HG02938 (cell line): Measurements from ENCODE around the gene EIF4ENIF1.
"Not testable (repeated sequence)": the region's sequence is repeated elsewhere in the genome, so short reads cannot be mapped to it uniquely, and the experiment has no call there.

Experiments used
- ATAC-seq: cut with Tn5 transposase; IDR thresholded peaks from one replicate; pipeline ENCODE4 v1.9.1; 2021; ENCODE audit warnings: mild to moderate bottlenecking, moderate library complexity; ENCODE audit not compliant: unreplicated experiment

The EIF4ENIF1 gene

DNA sequence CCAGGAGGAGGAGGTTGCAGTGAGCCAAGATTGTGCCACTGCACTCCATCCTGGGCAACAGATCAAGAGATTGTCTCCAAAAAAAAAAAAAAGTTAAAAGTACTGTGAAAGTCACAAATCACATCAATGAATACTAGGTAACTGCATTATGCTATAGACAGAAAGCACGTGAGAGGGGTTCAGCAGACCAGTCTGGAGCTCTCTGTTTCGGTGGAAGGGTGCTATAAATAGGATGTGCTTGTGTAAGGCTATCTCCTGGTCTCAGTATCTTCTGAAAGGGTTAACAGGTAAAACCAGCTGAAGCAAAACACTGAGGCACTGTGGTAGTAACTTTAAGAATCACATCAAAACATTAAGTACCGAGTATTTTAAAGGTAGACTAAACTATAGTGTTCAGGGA, 43.4 kb downstream of the EIF4ENIF1 start:
- no peak for ATAC-seq

DNA sequence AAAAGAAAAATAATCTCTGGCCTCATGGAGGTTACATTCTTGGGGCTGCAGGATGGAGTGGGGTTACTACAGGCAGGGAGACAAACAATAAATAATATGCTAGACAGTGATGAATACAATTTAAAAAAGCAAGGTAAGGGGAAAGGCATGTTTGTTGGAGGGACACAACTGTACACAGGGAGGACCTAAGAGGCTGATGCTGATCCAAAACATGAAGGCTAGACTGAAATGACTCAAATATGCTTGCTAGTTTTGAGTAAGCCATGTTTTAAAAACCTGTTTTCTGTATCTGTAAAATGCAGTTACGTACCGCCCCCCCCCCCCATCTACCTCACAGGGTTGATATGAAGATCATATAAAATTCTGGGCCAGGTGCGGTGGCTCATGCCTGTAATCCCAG, 44.0 kb downstream of the EIF4ENIF1 start:
- no peak for ATAC-seq

DNA sequence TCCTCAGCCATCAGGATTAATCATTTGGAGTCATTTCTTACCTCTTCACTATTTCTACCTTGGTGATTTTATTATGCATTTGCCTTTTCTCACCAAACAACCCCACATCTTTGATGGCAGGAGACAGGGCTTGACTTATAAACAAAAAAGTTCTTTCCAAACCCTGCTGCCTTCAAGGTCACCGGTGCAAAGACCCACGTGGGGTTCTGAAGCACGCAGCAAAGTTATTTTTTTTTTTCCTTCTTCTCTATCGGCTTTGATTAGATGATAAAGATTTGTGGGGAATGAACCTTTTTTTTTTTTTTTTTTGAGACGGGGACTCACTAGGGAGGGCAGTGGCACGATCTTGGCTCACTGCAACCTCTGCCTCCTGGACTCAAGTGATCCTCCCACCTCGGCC, 46.1 kb downstream of the EIF4ENIF1 start:
- no peak for ATAC-seq

DNA sequence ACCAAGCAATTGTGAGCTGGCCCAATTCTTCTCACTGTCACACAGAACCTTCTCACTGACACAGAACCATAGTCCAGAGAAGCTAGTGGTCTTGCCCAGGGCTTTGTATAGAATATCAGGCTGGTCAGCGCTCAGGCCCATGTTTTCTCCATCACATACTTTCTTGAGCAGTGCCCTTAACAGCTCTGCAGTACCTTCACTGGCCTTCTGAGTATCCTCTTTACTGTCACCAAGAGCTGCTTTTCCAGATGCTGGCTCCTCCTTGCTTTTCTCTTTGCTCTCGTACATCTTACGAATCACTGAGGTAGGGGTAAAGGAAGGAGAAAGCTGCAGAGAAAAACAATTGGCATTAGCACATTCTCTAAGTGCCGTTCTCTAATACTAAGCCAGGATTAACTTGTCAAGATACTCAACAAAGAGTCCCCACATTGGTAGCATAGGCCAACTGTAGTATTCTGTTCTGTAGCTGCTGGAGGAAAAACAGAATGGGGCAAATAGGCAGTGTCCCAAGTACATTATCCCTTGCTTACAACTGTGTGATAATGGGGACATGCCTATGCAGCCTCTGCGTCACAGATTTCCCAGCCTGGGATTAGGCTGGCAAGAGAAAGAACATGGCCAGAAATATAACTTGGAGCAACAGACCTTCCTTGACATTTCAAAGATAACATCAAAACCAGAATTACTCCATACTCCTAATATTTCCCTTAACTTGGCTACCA, 46.7 kb downstream of the EIF4ENIF1 start:
- no peak for ATAC-seq

DNA sequence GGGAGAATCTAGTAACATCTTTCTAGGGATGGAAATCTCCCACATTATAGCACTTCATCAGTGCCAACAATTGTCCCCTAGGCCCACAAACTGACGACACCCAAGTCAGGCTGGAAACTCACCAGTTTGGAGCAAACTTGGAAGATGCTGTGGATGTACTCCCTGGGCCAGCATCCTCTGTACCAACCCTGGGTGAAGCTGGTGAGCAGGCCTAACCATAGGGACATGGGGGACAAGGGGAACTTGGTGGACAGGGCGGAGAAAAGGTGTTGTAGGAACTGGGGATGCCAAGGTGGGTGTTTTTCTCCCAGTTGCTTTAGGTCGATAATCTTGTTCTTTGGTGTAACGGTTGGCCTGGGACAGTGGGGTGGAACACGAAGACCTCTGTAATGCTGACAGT, 48.0 kb downstream of the EIF4ENIF1 start:
- no peak for ATAC-seq

DNA sequence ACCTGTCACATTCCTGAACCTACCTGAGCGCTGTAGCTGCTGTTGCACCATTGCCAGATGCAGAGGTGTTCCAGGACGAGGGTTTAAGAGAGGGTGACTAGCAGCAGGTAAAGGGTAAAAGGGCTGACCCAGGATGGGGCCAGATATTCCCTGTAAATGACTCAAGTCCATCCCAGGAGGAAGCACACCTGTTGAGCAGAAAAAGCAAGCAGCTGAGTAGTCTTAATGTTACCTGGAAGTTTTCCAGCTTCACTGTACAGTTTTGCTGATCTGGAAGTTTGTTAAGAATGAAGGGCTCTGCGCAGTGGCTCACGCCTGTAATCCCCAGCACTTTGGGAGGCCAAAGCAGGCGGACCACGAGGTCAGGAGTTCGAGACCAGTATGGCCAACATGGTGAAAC, 49.0 kb downstream of the EIF4ENIF1 start:
- ATAC-seq = no peak

DNA sequence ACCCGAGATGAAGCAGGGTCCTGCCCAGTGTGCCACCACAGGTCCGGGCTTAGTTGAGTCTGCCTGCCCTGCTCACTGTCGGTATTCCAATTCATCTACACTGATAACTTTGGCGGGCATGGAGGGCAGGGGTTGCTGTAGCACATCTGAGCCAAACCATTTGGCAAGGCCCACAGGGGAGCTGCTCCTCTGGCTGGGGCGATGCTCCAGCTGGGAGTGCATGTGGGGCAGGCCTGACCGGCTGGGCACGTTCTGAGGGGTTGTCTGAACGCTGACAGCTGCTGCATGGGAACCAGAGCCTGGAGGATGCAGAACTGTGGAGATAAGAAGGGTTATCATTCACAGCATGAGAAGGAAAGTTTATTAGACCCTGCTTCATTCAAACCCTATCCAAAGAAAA, 49.8 kb downstream of the EIF4ENIF1 start:
- no peak for ATAC-seq

DNA sequence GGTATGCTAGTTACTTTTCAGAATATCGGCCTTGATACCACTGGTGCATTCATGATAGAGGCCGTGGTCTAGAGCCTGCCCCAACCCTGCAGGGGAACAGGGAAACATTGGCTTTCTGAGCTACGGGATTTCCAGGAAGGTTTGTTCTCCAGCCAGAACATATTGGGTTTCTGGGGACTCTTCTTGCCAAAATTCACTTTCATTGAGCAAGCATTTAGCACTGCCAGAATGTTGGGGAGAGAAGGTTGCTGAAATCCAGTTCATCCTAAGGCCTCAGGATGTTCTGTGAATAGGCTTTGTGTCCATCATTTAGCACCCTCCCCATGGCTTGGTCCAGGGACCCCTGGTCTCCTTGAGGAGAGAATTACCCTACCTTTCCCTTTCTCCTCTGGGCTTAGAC, 53.5 kb downstream of the EIF4ENIF1 start:
- no peak for ATAC-seq

DNA sequence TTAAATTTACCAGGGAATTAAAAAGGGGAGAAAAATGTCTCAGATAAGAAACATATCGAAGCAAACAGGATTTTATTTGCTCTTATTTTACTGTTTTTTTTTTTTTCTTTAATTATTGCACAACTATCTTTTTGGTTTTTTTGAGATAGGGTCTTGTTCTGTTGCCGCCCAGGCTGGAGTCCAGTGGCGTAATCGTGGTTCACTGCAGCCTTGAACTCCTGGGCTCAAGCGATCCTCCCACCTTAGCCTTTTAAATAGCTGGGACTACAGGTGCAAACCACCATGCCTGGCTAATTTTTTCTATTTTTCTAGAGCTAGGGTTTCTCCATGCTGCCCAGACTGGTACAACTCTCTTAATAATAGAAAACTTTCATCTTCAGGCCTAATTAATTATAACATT, 57.7 kb downstream of the EIF4ENIF1 start:
- ATAC-seq = no peak

DNA sequence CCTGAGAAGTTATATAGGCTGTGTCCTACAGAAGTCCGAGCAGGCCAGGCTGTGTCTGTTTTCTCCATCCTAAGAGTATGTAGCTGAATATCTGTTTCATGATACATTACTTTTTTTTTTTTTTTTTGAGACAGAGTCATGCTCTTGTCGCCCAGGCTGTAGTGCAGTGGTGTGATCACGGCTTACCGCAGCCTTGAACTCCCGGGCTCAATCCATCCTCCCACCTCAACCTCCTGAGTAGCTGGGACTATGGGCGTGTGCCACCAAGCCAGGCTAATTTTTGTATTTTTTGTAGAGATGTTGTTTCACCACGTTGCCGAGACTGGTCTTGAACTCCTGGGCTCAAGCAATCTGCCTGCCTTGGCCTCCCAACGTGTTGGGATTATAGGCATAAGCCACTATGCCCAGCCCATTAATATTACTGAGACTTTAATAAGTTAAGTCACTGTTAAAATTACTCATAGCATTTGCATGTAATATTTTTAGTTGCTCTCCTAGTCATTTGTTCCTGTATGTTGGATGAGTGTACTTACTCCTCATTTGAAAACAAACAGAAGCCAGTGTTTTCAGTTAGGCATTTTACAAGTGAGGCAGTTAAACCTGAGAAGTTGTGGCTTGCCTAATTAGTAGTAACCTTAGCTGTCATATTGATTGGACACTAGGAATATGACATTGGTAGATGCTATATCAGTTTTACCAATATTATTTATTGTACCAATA, 64.2 kb downstream of the EIF4ENIF1 start:
- no peak for ATAC-seq

DNA sequence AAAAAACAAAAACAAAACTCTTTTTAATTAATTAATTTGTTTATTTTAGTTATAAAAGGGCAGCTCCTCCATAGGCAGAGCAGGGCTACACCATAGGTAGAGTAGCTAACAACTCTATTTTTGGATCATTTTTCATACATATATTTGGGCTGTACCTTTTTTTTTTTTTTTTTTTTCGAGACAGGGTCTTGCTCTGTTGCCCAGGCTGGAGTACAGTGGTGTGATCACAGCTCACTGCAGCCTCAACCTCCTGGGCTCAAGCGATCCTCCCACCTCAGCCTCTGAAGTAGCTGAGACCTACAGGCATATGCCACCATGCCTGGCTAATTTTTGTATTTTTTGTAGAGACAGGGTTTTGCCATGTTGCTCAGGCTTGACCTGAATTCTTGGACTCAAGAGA, 87.3 kb downstream of the EIF4ENIF1 start:
- not testable (repeated sequence) for ATAC-seq

DNA sequence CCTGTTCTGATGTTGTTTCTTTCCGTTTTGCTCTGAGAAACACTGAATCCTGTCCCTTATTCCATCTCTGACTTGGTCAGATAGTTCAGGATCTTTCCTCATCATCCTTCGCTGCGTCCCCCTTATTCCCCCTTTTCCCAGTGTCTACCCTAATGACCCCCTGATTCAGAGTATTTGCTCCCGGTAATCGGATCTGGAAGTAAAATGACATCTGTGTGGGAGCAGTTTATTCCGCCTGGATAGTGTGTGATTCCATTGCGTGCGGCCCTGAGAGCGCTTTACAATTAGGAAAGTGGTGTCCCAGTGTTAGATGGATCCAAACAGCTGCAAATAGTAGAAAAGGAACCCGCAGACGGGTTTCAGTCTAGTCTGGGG, 89.6 kb downstream of the EIF4ENIF1 start:
- ATAC-seq = no peak

DNA sequence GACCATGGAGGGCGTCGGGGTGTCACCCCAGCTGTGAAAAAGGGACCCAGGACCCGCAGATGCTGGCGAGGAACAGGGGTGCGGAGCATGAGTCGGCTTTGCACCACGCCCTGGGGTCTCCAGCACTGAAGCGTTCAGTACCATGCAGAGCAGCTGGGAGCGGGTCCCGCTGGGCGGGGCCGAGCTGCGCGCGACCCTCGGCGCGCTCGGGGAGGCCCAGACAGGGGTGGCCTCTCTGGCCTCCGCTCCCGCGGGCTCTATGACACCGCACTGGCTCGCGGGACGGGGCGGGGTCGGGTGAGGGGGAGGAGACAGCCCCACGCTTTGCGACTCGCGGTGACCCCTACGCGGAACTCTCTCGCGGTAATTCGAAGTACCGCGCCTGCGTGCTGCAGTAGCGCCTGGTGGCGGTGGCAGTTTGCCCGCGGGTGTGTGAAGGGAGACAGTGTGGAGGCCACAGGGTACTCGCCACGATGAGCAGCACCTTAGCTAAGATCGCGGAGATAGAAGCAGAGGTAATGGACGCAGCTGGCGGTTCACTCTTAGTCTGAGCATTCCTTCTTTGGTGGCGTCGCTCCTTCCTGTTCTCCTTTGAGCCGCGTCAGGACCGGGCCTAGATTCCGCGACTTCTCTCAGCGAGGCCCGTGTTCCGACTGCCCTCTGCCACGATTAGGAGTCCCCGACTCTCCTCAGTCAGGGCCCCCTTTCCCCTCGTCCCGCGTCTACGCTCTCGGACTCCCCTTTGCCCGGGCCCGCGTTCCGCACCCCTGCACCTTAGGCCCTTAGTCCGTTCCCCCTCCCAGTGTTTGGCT, 90.2 kb downstream of the EIF4ENIF1 start, which contains the start of gene DRG1:
DRG1 (plus strand) TSS at position 394 of the 812 bp plus-strand sequence; CDS start at position 474, 80 bp downstream.
- ATAC-seq = peak; percentile 88

DNA sequence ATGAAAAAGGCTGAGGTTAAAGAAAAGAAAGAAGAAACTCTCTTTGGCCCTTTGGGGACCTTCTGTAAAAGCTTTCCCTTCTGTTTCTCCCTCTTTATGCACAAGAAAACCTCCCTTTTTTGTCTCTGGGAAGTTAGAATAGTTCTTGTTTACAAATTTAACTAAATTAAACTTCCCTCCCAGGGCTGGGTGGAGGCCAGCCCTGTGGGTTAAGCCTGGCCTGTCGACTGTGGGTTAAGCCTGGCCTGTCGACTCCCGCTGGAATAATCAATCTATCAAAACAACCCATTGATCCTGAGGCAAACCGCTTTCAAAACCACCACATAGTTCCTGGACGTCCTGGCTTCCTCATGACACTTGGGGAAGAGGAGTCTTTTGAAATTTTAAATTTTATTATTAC, 91.4 kb downstream of the EIF4ENIF1 start:
- no peak for ATAC-seq

DNA sequence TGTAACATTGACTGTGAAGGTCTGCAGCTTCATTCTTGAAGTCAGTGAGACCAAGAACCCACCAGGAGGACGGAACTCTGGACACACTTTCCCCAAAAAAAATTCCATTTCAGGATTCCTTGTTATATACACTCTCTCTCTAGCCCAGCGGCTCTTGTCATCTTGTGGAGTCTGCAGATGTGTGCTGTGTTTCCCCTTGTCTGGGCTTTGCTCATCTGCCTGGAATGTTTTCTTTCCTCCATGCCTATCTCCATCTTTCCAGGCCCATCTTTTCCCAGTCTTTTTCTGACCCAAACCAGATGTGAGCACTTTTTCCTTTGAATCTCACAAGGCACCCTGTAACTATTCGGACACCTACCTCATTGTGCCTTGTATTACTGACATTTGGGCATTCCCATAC, 95.3 kb downstream of the EIF4ENIF1 start:
- ATAC-seq = no peak

DNA sequence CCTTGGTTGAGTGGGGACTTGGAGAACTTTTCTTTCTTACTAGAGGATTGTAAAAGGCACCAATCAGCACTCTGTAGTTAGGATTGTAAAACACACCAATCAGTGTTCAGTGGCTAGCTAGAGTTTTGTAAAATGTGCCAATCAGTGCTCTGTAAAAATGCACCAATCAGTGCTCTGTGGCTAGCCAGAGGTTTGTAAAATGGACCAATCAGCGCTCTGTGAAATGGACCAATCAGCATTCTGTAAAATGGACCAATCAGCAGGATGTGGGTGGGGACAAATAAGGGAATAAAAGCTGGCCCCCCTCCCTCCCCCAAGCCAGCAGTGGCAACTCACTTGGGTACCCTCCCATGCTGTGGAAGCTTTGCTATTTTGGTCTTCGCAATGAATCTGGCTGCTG, 95.7 kb downstream of the EIF4ENIF1 start:
- no peak for ATAC-seq
